Adrenal gland (tissue), 12 donors: Measurements from ENCODE around the gene DAP3. TPM values are rescaled to one million over a fixed set of nuclear protein-coding genes. Genes with fewer than 3 reads are reported as not detected.
A peak's percentile ranks its signal among the peaks of the same experiment; 100 is the strongest.

Experiments
- DNase-seq, 7 donors: peaks; one replicate each; pipeline ENCODE4 v3.0.0-alpha.2; 2019 to 2020
- H3K27ac ChIP-seq, 5 donors: fragments of 200-600 bp; sonication (generic) in 4 of 5; 1 replicate in 3 of 5; 2 replicates in 2 of 5; pipeline versions ENCODE4 v1.5.1 to v1.8.0; 2016 to 2020; ENCODE audit warnings: mild to moderate bottlenecking in 1 of 5
- H3K27me3 ChIP-seq: fragments of 200-600 bp; 2 replicates; pipeline ENCODE4 v1.8.0; 2021
- H3K36me3 ChIP-seq, 2 donors: fragments of 200-600 bp; replicated peaks in 1 of 2; 1 replicate in 1 of 2; 2 replicates in 1 of 2; pipeline versions ENCODE4 v1.5.1 to v1.8.0; 2018 to 2022
- H3K4me1 ChIP-seq, 2 donors: fragments of 200-600 bp; replicated peaks in 1 of 2; 1 replicate in 1 of 2; 2 replicates in 1 of 2; pipeline versions ENCODE4 v1.5.1 to v1.8.0; 2018 to 2021
- H3K4me3 ChIP-seq, 4 donors: fragments of 200-600 bp; sonication (generic) in 3 of 4; one replicate each; pipeline ENCODE4 v1.5.1; 2016 to 2018
- H3K9me3 ChIP-seq, 3 donors: fragments of 200-600 bp; sonication (generic) in 1 of 3; replicated peaks in 1 of 3; 1 replicate in 2 of 3; 2 replicates in 1 of 3; pipeline versions ENCODE4 v1.5.1 to v1.8.0; 2016 to 2021
- POLR2A ChIP-seq, 2 donors: fragments of 450-650 bp; IDR thresholded peaks; one replicate each; pipeline ENCODE4 v1.6.1; 2017; ENCODE audit warnings: antibody characterized with exemption in 2 of 2, mild to moderate bottlenecking in 2 of 2, moderate library complexity in 1 of 2
- WGBS, 4 donors: extraction: QIAGEN DNeasy Blood & Tissue Kit in 2 of 4; methylation state at CpG; one replicate each; pipeline versions ENCODE4 v1.1.5 to v1.1.7; 2013 to 2017; 5-methylcytosine and 5-hydroxymethylcytosine counted together
- intact Hi-C, 2 donors: fragments of 100-400 bp; cut with DNase I; formaldehyde crosslinking; loops; one replicate each; pipeline versions ENCODE4 v1.14.1 to v1.15.0; 2022 to 2023
- polyA plus RNA-seq, 3 donors: library from polyadenylated mRNA; stranded (reverse); fragments of 200-250 nt in 2 of 3; fragments of 350-450 nt in 1 of 3; fragmentation: Illumina TruSeq in 1 of 3; extraction: RNeasy Lipid Tissue Mini Kit (QIAGEN cat#74804) in 1 of 3; gene quantifications; one replicate each; pipeline ENCODE4 v1.2.3, GENCODE V29; 2013 to 2014
- total RNA-seq, 9 donors: library from RNA; depleted of rRNA in 4 of 9; stranded (reverse); fragments of >200 nt in 4 of 9; fragments of 120-200 nt in 1 of 9; fragmentation: NEBNext Ultra II Directional in 1 of 9; extraction: Animal tissue kit (Norgen Biotek cat#: 25700) in 1 of 9; gene quantifications; one replicate each; pipeline versions ENCODE4 v1.1.0 to v1.2.4, GENCODE V29; 2013 to 2023
- TF ChIP-seq, protein P1 (sequence below), 6 experiments: fragments of 450-650 bp in 4 of 6; fragments of 200-600 bp in 2 of 6; sonication (generic) in 1 of 6; IDR thresholded peaks; 1 replicate in 5 of 6; 2 replicates in 1 of 6; pipeline versions ENCODE4 v1.5.1 to v1.8.0; 2016 to 2021; ENCODE audit warnings: antibody characterized with exemption in 6 of 6, mild to moderate bottlenecking in 2 of 6, moderate library complexity in 1 of 6
- donor health status: healthy with polysubstance abuse.
- donor health status: Bipolar disorder and iron deficiency.
- donor health status: DM: yes; HTN: yes; CAD: no.
- donor health status: DM: no; HTN: no; CAD: no.
- donor health status: DM: no; HTN: no; CAD: no.
- donor health status: DM: yes; HTN: yes; CAD: no.

DAP3 gene
- total and polyA plus RNA-seq, 12 donors: 85.4 to 186 (median 115) TPM

- H3K4me3 ChIP-seq: no peak overlapping the region
- H3K27me3 ChIP-seq: no peaks in the 10 kb centered on the region
- H3K36me3 ChIP-seq: no peaks in the 10 kb centered on the region
- no peaks in the 10 kb centered on the region for H3K9me3 ChIP-seq
- no peak overlapping the region for H3K27ac ChIP-seq
- intact Hi-C loops: no loop called here
- no peak for TF ChIP-seq POLR2A (IDR thresholded peaks at IDR 0.05)
- TF ChIP-seq, protein P1, sequence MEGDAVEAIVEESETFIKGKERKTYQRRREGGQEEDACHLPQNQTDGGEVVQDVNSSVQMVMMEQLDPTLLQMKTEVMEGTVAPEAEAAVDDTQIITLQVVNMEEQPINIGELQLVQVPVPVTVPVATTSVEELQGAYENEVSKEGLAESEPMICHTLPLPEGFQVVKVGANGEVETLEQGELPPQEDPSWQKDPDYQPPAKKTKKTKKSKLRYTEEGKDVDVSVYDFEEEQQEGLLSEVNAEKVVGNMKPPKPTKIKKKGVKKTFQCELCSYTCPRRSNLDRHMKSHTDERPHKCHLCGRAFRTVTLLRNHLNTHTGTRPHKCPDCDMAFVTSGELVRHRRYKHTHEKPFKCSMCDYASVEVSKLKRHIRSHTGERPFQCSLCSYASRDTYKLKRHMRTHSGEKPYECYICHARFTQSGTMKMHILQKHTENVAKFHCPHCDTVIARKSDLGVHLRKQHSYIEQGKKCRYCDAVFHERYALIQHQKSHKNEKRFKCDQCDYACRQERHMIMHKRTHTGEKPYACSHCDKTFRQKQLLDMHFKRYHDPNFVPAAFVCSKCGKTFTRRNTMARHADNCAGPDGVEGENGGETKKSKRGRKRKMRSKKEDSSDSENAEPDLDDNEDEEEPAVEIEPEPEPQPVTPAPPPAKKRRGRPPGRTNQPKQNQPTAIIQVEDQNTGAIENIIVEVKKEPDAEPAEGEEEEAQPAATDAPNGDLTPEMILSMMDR (IDR thresholded peaks at IDR 0.05): no peak
- H3K4me1 ChIP-seq: peaks cover 0 to 25% of the 10 kb centered on the region in 2 donors
- DNase-seq: no peak
Measured at GRCh38 chr1:155649676-155650075, 39.2 kb upstream of the DAP3 start.

- Histone ChIP-seq H3K27me3 (no peaks in the 10 kb centered on the region), H3K4me1 (peaks cover 0 to 19% of the 10 kb centered on the region in 2 donors), H3K9me3 (no peaks in the 10 kb centered on the region), H3K27ac (no peak overlapping the region), H3K4me3 (no peak overlapping the region), H3K36me3 (no peaks in the 10 kb centered on the region)
- WGBS, 4 donors: 90 to 95% (median 91%) methylated on average over 7 of the region's 7 CpGs
- intact Hi-C loops: no loop called here
- no peak for DNase-seq
- TF ChIP-seq, protein P1 (IDR thresholded peaks at IDR 0.05): no peak
- no peak for TF ChIP-seq POLR2A (IDR thresholded peaks at IDR 0.05)
Measured at GRCh38 chr1:155650231-155650757, 38.6 kb upstream of the DAP3 start.

DNA sequence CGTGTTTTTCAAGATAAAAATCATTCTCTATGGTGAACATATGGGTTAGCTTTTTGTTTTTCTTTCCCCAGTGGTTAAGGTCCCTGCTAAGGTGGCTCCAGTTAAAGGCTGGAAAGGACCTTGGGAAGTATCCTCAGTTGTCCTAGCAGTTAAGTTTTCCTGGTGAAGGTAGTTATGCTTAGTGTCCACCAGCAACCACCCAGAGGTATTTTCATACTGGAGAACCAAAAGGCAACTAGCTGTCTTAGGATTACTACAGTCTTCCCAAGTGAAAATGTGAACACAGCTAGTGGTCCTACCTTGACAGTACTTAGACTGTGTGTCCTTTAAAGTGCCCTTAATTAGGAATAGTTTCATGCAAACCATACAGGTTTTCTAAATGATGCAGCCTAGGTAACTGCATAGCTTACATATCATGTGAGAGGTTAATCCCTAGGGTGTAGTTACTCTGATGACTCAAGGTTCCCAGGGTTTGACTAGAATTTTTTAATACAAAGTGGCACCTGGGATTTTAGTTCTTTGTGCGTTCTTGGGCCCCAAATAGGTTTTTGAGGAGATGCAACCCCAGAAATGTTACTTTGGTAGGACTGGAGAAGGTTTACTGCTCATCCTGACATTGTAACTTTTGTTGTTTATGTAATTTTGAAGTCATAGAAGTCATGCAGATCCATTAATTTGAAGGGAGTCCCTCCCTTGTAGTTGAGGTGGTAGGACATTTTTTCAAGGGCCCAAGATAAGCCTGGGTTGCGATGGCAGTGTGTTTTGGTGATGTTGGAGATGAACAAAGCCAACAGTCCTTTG lies 36.8 kb upstream of the DAP3 start:
- Histone ChIP-seq H3K4me3 (no peak overlapping the region), H3K27ac (peak overlapping the region in 1 of 5 donors; percentile 6), H3K4me1 (peaks cover 0 to 12% of the 10 kb centered on the region in 2 donors), H3K27me3 (no peaks in the 10 kb centered on the region), H3K36me3 (no peaks in the 10 kb centered on the region), H3K9me3 (no peaks in the 10 kb centered on the region)
- TF ChIP-seq, protein P1 (IDR thresholded peaks at IDR 0.05): no peak
- no peak for DNase-seq
- 68 to 80% (median 72%) methylated on average over 3 of the region's 3 CpGs for WGBS, 4 donors
- intact Hi-C loops: no loop called here

- no peak overlapping the region for H3K27ac ChIP-seq
- TF ChIP-seq, protein P1 (IDR thresholded peaks at IDR 0.05): no peak
- no peak for TF ChIP-seq POLR2A (IDR thresholded peaks at IDR 0.05)
- intact Hi-C loops: no loop called here
- no peak overlapping the region for H3K4me3 ChIP-seq
- no peaks in the 10 kb centered on the region for H3K9me3 ChIP-seq
- DNase-seq: no peak
- no peaks in the 10 kb centered on the region for H3K36me3 ChIP-seq
- H3K4me1 ChIP-seq: peaks cover 0 to 12% of the 10 kb centered on the region in 2 donors
- 70 to 96% (median 84%) methylated on average over 3 of the region's 3 CpGs for WGBS, 4 donors
- H3K27me3 ChIP-seq: no peaks in the 10 kb centered on the region
Measured at GRCh38 chr1:155652951-155653350, 35.9 kb upstream of the DAP3 start.
